Measurements from ENCODE around the gene GOLGA6L10. TPM values are rescaled to one million over a fixed set of nuclear protein-coding genes. Genes with fewer than 3 reads are reported as not detected.

The GOLGA6L10 gene
- total and polyA plus RNA-seq, 9 of the 15 experiments (the other 6 are each of a cell fraction or from before 2014, with no cell fraction given) = 0.32 to 7.1 (median 2.0) TPM

DNA sequence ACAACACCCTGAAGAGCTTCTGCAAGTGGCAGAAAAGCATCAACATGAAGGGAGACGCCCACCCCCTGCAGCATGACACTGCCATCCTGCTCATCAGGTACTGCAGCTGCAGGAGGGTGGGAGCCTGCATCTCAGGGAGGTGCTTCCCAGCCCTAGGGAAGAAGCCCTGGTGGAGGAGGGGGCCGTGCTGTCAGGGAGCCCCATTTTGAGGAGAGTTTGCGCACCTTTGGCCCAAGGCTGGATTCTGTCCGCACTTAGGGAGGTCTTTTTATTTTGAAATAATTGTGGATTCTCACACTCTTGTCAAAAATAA, 44.5 kb downstream of the GOLGA6L10 start (continued):
- TF ChIP-seq ZNF384 (IDR thresholded peaks at IDR 0.05; ENCODE audit: low read depth, low read length) (no peak), ZZZ3 (IDR thresholded peaks at IDR 0.05) (no peak), SMAD2 (IDR thresholded peaks at IDR 0.05; ENCODE audit: low read depth, low read length) (no peak), SPI1 (IDR thresholded peaks at IDR 0.05; ENCODE audit: borderline replicate concordance, low read depth, low read length) (no peak), ZNF184 (CRISPR knock-in tag; IDR thresholded peaks at IDR 0.05) (no peak), ZNF134 (CRISPR knock-in tag; conservative IDR thresholded peaks at IDR 0.05) (no peak), ZNF780A (CRISPR knock-in tag; IDR thresholded peaks at IDR 0.05) (no peak), ARID2 (IDR thresholded peaks at IDR 0.05) (no peak), KAT2B (IDR thresholded peaks at IDR 0.05; ENCODE audit: low read depth, low read length) (no peak)
- TF ChIP-seq, protein P1, sequence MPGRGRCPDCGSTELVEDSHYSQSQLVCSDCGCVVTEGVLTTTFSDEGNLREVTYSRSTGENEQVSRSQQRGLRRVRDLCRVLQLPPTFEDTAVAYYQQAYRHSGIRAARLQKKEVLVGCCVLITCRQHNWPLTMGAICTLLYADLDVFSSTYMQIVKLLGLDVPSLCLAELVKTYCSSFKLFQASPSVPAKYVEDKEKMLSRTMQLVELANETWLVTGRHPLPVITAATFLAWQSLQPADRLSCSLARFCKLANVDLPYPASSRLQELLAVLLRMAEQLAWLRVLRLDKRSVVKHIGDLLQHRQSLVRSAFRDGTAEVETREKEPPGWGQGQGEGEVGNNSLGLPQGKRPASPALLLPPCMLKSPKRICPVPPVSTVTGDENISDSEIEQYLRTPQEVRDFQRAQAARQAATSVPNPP (IDR thresholded peaks at IDR 0.05; ENCODE audit: borderline replicate concordance, insufficient read depth, insufficient read length) = no peak
- TF ChIP-seq, protein P2, sequence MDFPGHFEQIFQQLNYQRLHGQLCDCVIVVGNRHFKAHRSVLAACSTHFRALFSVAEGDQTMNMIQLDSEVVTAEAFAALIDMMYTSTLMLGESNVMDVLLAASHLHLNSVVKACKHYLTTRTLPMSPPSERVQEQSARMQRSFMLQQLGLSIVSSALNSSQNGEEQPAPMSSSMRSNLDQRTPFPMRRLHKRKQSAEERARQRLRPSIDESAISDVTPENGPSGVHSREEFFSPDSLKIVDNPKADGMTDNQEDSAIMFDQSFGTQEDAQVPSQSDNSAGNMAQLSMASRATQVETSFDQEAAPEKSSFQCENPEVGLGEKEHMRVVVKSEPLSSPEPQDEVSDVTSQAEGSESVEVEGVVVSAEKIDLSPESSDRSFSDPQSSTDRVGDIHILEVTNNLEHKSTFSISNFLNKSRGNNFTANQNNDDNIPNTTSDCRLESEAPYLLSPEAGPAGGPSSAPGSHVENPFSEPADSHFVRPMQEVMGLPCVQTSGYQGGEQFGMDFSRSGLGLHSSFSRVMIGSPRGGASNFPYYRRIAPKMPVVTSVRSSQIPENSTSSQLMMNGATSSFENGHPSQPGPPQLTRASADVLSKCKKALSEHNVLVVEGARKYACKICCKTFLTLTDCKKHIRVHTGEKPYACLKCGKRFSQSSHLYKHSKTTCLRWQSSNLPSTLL (IDR thresholded peaks at IDR 0.05) = no peak

Data from K562 (cell line).